ENCODE measurements around the gene TPGS2. TPM values are rescaled to one million over a fixed set of nuclear protein-coding genes. Genes with fewer than 3 reads are reported as not detected.

Gene TPGS2
- total and polyA plus RNA-seq, 2 of the 8 experiments (the other 6 are each of a cell fraction or from before 2014, with no cell fraction given), result 151 to 273 TPM

GRCh38 chr18:36828630-36829361 is at the start of gene TPGS2, which contains the start of gene KIAA1328 (continued):
- TF ChIP-seq CHD7 (IDR thresholded peaks at IDR 0.05; ENCODE audit: insufficient replicate concordance, low read length) (no peak), EZH2 (IDR thresholded peaks at IDR 0.05; ENCODE audit: low read depth, low read length, severe bottlenecking) (no peak), BACH1 (IDR thresholded peaks at IDR 0.05; ENCODE audit: low read length) (peak; percentile 79), JUND (IDR thresholded peaks at IDR 0.05; ENCODE audit: low read length) (no peak), CTCF (IDR thresholded peaks at IDR 0.05; ENCODE audit: control extremely low read depth in 1 of 3, insufficient read depth in 1 of 3, low read depth in 1 of 3, low read length in 3 of 3) (peak; percentile 46 to 56 (median 55)), BCL11A (IDR thresholded peaks at IDR 0.05; ENCODE audit: low read depth in 2 of 2, low read length in 2 of 2) (no peak), SUZ12 (IDR thresholded peaks at IDR 0.05; ENCODE audit: low read length) (no peak)

Measured in H1 (cell line).